ENCODE measurements around the gene TMED10. TPM values are rescaled to one million over a fixed set of nuclear protein-coding genes. Genes with fewer than 3 reads are reported as not detected.

The TMED10 gene
- total RNA-seq, 6 experiments from 2014 or later, result 370 to 494 (median 430) TPM

DNA sequence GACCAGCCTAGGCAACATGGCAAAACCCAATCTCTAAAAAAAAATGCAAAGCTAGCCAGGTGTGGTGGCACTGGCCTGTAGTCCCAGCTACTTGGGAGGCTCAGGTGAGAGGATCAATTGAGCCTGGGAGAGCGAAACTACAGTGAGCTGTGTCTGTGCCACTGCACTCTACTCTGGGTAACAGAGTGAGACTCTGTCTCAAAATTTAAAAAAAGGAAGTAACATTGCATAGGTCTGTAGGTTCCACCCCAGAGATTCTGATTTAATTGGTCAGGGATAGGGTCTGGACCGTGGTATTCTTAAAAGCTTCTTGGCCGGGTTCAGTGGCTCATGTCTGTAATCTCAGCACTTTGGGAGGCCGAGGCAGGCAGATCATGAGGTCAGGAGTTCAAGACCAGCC lies 80.7 kb downstream of the TMED10 start:
- H3K9me3 Mint-ChIP-seq, result no peaks in the 10 kb centered on the region
- H3K4me3 Mint-ChIP-seq, result no peak overlapping the region
- DNase-seq, result no peak
- TF ChIP-seq, protein P1, sequence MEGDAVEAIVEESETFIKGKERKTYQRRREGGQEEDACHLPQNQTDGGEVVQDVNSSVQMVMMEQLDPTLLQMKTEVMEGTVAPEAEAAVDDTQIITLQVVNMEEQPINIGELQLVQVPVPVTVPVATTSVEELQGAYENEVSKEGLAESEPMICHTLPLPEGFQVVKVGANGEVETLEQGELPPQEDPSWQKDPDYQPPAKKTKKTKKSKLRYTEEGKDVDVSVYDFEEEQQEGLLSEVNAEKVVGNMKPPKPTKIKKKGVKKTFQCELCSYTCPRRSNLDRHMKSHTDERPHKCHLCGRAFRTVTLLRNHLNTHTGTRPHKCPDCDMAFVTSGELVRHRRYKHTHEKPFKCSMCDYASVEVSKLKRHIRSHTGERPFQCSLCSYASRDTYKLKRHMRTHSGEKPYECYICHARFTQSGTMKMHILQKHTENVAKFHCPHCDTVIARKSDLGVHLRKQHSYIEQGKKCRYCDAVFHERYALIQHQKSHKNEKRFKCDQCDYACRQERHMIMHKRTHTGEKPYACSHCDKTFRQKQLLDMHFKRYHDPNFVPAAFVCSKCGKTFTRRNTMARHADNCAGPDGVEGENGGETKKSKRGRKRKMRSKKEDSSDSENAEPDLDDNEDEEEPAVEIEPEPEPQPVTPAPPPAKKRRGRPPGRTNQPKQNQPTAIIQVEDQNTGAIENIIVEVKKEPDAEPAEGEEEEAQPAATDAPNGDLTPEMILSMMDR (IDR thresholded peaks at IDR 0.05), result no peak
- peaks cover 7% of the 10 kb centered on the region for H3K4me1 Mint-ChIP-seq (ENCODE audit: low read depth)
- peaks cover 24% of the 10 kb centered on the region for H3K36me3 Mint-ChIP-seq (ENCODE audit: low read depth)
- no peaks in the 10 kb centered on the region for H3K27me3 Mint-ChIP-seq (ENCODE audit: insufficient read depth)
- no peak overlapping the region for H3K27ac Mint-ChIP-seq

DNA sequence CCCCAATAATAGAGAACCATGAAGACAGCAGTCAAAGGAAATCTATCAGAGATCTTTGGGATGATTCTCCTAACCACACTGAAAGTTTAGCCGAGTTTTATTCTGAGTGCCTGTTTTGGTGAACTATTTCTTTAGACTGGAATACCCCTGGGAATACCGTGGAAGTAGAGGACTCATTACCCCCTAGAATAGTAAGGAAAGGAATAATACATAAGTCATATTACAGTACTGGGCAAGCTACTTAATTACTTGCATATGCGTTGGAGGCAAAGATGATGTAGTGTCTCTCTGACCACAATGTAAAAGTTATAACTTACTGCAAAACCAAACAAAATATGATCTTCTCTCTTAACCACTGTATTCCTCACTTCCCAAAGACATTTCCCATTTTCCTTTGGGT lies 81.5 kb downstream of the TMED10 start:
- TF ChIP-seq, protein P1 (IDR thresholded peaks at IDR 0.05), result no peak
- Mint-ChIP-seq H3K9me3 (no peaks in the 10 kb centered on the region), H3K4me3 (no peak overlapping the region), H3K27me3 (ENCODE audit: insufficient read depth) (no peaks in the 10 kb centered on the region), H3K27ac (no peak overlapping the region), H3K36me3 (ENCODE audit: low read depth) (peaks cover 24% of the 10 kb centered on the region), H3K4me1 (ENCODE audit: low read depth) (peaks cover 14% of the 10 kb centered on the region)
- no peak for DNase-seq

DNA sequence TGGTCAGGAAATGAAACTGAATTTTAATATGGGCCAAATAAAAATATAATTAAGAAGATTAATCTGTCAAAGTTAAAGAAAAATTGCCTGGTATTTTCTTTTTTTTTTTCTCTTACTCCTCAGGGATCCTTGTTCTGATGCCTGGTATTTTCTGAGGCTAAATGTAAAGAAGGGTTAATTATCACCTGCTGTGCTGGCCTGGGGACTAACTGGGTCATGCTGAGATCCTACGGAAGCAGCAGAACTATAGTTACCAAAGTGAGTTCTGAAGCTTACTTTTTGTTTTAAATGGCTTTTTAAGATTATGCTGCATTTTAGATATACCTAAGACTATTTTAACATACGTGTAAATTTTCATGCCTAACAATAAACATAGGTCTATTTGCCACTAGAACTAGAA lies 83.7 kb downstream of the TMED10 start:
- H3K4me1 Mint-ChIP-seq (ENCODE audit: low read depth), result peaks cover 18% of the 10 kb centered on the region
- no peaks in the 10 kb centered on the region for H3K9me3 Mint-ChIP-seq
- no peak for DNase-seq
- no peak overlapping the region for H3K4me3 Mint-ChIP-seq
- H3K36me3 Mint-ChIP-seq (ENCODE audit: low read depth), result peaks cover 11% of the 10 kb centered on the region
- H3K27me3 Mint-ChIP-seq (ENCODE audit: insufficient read depth), result no peaks in the 10 kb centered on the region
- no peak overlapping the region for H3K27ac Mint-ChIP-seq
- TF ChIP-seq, protein P1 (IDR thresholded peaks at IDR 0.05), result no peak

DNA sequence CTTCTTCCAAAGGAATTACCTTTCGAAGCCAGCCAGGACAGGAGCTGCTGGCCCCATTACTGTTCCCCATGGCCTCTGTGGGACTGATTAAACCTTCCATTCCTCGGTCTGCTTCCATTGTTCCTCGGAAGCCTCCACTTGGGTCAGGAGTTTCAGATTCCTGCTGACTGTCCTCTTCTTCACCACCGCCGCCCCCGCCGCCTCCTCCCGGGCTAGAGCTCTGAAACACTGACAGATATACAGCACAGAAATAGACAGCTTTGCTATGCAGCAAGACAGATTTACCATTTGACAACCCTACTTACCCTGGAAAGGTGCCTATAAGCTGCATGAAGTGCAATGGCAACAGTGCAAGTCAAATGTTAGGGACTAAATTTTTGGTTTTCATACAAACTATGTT lies 85.2 kb downstream of the TMED10 start:
- TF ChIP-seq, protein P1 (IDR thresholded peaks at IDR 0.05), result no peak
- Mint-ChIP-seq H3K27me3 (ENCODE audit: insufficient read depth) (no peaks in the 10 kb centered on the region), H3K27ac (no peak overlapping the region), H3K4me1 (ENCODE audit: low read depth) (peaks cover 18% of the 10 kb centered on the region), H3K36me3 (ENCODE audit: low read depth) (peaks cover 8% of the 10 kb centered on the region; the same call in 1 of the 2 replicates), H3K4me3 (no peak overlapping the region), H3K9me3 (no peaks in the 10 kb centered on the region)
- no peak for DNase-seq

DNA sequence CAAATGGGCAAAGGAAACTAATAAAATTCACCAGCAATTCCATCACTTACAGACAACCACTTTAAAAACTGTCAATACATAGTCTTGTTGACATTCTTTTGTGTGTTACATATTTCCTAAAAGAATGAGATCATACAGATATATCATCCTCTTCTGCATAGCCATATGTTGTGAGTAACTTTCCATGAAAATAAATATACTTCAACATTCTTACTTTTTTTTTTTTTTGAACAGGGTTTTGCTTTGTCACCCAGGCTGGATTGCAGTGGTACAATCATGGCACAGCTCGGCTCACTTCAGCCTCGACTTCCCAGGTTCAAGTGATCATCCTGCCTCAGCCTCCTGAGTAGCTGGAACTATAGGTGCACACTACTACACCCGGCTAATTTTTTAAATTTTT lies 86.1 kb downstream of the TMED10 start:
- DNase-seq, result no peak
- H3K9me3 Mint-ChIP-seq, result no peaks in the 10 kb centered on the region
- no peaks in the 10 kb centered on the region for H3K27me3 Mint-ChIP-seq (ENCODE audit: insufficient read depth)
- peak overlapping the region; percentile 63; the same call in 1 of the 2 replicates for H3K27ac Mint-ChIP-seq
- peaks cover 18% of the 10 kb centered on the region for H3K4me1 Mint-ChIP-seq (ENCODE audit: low read depth)
- TF ChIP-seq, protein P1 (IDR thresholded peaks at IDR 0.05), result no peak
- peaks cover 8% of the 10 kb centered on the region; the same call in 1 of the 2 replicates for H3K36me3 Mint-ChIP-seq (ENCODE audit: low read depth)
- no peak overlapping the region for H3K4me3 Mint-ChIP-seq
